H54 (cell line): ENCODE measurements around the gene RASA3.
"Not testable (repeated sequence)": the region's sequence is repeated elsewhere in the genome, so short reads cannot be mapped to it uniquely, and the experiment has no call there.

Experiments used
- DNase-seq: peaks from one replicate; pipeline ENCODE4 v3.0.0; 2011; ENCODE audit warnings: low spot score, mixed read lengths; ENCODE audit not compliant: insufficient read length
- FAIRE-seq: peaks from 3 replicates; lab custom pipeline; 2011; peaks lifted over from hg19 to GRCh38; lab: Jason Lieb, UNC
- POLR2A ChIP-seq: IDR thresholded peaks from 2 replicates; pipeline ENCODE4 v1.6.1; 2011; ENCODE audit warnings: low read depth, mild to moderate bottlenecking, low read length

Gene RASA3

DNA sequence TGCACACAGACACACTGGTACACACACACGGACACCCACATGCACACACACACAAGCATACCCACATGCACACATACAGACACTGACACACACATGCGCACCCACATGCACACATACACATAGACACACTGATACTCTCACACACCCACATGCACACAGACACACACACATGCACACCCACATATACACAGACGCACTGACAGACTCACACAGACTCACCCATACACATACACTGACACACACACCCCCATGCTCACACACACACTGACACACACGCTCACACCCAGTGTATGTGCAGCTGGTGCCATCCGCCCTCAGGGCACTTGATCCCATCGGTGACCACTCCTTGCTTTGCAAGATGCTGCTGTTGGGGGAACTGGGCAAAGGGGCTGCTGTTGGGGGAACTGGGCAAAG lies 9.7 kb upstream of the RASA3 start:
- no peak for DNase-seq
- FAIRE-seq = no peak
- no peak for TF ChIP-seq POLR2A

DNA sequence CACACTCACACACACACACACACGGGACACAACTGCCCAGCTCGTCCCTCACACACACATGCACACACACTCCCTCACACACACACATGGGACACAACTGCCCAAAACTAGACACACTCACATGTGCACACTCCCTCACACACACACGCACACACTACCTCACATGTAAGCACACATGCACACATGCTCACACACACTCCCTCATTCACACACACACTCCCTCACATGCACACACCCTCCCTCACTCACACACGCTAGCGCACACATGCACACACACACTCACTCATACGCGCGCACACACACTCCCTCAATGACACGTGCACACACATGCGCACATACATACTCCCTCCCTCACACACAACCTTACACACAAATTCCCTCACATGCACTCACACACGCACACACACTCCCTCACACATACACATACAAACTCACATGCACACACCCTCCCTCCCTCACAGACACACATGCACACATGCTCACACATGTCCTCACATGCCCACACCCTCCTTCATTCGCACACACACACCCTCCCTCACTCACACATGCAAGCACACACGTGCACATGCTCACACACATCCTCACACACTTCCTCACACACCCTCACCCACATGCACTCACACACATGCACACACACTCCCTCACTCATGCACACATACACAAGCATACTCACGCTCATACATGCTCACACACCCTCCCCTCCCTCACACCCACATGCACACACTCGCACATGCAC lies 9.0 kb upstream of the RASA3 start:
- FAIRE-seq = no peak
- no peak for TF ChIP-seq POLR2A
- no peak for DNase-seq

DNA sequence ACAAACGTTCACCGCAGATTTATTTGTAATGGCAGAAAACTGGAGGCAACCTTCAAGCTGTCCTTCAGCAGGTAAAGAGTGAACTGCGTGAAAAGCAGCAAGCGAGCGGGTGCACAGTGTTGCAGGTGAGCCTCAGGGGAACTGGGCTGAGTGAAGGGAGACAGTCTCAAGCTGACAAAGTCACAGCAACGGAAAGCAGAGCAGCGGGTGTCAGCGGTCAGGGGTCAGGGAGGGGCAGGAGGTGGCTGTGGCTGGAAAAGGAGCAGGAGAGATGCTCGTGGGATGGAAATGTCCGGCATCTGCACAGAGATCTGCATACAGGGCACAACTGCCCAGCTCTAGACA lies 8.5 kb upstream of the RASA3 start:
- DNase-seq (no peak), FAIRE-seq (no peak)
- TF ChIP-seq POLR2A = no peak

DNA sequence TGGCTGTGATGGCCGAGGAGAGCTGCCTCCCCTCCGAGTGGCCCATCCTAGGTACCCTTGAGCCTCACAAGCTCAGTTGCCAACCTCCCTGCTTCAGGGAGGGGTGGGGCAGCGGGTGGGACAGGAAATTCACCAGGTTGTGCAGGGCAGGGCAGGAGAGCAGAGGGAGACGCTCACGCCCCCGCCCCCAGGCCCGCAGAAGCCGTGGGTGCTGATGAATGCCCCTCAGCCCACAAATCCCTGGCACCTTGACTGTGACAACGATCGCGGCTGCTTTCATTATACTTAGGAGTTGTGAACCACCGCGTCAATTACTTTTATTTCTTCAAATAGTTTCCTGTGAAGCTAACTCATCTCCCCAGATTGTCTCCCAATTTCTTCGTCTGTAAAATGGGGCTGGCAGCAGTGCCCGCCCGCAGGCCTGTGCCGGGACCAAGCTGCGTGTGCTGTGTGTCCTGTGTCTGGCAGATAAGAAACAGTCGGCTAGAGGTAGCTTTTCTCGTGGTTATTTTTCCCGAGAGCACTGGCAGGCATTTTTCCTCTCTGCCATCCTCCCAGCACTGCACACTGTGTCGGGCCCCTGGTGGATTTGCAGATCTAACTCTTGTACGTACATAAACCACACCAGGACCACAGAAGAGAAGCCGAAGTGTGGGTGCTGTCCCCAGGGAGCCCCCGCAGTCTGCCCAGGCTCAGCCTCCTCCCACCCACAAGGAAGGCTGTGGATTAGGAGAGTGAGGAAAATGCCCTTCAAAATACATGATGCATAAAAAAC lies 7.9 kb upstream of the RASA3 start:
- no peak for FAIRE-seq
- no peak for DNase-seq
- TF ChIP-seq POLR2A = no peak

DNA sequence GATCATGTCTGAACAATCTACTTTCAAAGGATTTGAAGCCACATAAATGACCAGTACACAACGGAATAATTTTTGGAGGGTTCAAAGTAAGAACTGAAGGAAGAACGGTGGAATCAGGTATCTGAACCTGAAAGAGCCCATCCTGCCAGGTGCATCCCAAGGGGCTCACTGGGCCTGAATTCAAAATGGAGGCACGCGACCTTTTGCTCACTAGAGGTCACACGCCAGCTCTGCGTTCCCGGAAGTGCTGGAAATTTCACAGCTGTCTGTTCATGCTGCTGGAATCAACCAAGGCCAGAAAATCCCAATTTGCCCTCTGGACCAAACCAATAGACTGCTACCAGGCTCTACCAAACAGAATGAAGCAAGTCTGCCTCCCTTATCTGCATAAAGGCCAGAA lies 4.2 kb upstream of the RASA3 start:
- no peak for TF ChIP-seq POLR2A
- DNase-seq = no peak
- FAIRE-seq = no peak

DNA sequence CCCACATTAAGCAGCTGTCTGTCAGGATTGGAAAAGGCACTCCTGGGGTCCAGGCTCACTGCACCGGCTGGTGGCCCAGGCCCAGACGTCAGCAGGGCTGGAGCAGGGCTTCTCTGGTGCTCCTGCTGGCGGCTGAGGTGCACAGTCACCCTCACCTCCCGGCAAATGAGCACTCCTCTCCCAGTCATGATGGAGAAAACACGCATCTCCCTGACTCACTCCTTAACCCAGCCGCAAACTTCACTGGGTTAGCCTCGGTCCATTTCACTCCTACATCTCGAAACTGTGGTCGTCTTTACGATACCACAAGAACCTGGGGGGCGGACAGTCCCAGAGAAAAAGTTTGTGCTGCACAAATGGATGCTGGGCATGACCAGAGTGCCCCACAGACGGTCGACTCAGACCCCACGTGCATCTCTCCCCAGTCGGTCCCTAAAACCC lies 3.3 kb upstream of the RASA3 start:
- DNase-seq = no peak
- no peak for TF ChIP-seq POLR2A
- FAIRE-seq = no peak

DNA sequence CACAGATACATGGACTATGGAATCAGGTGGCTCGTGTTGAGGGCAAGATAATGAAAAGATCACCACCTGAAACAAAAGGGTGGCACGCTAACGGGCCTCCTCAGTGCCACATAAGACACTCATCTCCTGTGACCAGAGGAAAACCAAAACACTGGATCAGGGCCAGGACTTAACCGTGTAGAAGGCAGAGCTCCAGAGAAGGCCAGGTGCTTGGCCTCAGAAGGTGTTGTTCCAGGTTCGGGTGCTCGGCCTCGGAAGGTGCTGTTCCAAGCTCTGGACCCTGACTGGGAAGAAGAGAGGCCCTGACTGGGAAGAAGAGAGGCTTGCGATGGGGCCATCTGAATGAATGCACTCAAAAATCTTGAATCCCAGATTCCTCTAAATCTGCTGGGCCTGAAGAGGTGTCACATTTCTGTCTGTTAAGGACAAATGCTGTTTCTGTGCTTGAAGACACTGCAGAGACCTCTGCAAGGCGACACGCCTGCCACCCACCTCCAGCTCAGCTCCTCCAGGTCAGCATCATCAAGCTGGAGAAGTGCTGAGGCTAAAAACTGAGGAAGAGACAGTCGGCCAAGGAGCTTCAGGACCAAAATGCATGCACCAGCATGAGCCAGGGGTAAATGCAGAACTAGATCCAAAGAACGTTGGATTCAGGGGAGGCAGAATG lies 2.7 kb upstream of the RASA3 start:
- FAIRE-seq (no peak), DNase-seq (no peak)
- no peak for TF ChIP-seq POLR2A

DNA sequence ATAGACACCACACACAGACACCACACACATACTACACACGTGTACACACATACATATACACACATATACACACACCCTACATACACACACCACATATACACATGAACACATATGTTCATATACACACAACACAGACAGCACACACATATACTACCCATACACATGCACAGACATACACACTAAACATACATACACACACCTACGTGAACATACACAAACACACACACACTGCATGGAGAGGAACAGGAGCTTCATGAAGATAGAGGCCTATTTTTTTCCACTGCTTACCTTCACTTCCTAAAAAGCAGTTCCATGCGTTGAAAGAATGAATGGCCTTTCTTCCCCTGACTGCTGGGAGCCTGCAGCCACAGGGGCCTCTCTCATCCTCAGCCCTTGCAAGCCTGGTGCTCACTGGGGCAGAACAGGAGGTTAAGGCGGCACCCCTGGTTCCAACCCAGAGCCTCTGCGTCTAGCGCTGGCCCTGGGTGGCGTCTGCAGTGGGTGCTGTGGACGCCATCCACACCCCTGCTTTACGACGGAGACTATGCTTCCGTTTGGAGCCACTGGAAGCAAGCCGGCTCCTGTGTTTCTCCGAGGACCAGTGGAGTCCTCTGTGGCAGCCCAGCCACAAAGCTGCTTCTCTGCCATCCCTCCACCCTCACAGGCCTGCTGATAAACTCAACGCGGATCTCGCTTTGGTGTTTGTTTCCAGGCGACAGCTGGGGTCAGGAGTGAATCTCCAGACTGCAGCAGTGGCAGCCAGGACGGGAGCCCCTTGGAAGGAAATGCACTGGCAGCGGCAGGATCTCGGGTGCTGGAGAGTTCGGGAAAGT lies 1.9 kb upstream of the RASA3 start:
- FAIRE-seq (peak; percentile 60), DNase-seq (no peak)
- no peak for TF ChIP-seq POLR2A

DNA sequence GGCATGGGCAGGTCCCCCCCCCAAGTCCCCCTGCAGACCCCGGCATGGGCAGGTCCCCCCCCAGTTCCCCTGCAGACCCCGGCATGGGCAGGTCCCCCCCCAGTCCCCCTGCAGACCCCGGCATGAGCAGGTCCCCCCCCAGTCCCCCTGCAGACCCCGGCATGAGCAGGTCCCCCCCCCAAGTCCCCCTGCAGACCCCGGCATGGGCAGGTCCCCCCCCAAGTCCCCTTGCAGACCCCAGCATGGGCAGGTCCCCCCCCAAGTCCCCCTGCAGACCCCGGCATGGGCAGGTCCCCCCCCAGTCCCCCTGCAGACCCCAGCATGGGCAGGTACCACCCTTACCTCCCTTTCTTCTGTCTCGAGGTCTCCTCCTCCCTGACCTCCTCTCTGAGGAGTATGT lies 1.1 kb upstream of the RASA3 start:
- not testable (repeated sequence) for DNase-seq, FAIRE-seq

DNA sequence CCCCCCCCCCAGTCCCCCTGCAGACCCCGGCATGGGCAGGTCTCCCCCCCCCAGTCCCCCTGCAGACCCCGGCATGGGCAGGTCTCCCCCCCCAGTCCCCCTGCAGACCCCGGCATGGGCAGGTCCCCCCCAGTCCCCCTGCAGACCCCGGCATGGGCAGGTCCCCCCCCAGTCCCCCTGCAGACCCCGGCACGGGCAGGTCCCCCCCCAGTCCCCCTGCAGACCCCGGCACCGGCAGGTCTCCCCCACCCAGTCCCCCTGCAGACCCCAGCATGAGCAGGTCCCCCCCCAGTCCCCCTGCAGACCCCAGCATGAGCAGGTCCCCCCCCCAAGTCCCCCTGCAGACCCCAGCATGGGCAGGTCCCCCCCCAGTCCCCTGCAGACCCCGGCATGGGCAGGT lies 703 bp upstream of the RASA3 start:
- FAIRE-seq = not testable (repeated sequence)

DNA sequence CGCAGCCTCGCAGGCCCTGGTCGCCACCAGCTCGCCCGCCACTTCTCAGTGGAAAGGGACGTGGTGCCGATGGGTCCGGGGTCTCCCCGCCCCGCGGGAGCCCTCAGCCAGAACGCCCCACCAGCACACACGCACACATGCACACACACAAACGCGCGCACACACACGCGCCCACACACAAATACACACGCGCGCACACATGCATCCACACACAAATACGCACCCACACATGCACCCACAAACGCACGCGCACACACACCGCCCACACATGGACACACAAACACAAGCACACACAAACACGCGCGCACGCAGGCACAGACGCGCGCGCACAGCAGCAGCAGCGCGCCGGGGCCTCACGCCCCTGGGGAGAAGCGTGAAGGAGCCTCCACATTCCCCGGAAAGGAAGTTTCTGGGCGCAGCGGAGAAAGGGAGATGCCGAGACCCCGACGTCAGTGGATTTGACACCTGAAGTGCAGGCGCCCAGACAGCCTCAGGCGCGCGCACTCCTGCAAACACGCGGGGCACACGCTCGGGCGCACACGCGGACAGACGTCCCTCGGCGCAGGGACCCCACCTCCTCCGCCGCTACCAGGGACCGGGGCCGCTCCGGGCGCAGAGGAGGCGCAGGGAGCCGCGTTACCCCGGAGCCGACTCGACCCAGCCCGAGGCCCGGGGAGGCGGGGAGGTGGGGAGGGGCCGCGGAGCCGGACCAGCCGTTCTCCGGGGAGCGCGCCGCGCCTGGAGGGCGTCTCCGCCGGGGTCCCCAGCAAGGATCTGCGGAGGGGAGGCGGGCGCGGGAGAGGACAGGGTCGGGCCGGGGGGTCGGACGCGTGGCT lies 622 bp downstream of the RASA3 start:
- no peak for TF ChIP-seq POLR2A
- FAIRE-seq (no peak), DNase-seq (no peak)

More for the DNA sequence above, 703 bp upstream of the RASA3 start:
- not testable (repeated sequence) for DNase-seq

DNA sequence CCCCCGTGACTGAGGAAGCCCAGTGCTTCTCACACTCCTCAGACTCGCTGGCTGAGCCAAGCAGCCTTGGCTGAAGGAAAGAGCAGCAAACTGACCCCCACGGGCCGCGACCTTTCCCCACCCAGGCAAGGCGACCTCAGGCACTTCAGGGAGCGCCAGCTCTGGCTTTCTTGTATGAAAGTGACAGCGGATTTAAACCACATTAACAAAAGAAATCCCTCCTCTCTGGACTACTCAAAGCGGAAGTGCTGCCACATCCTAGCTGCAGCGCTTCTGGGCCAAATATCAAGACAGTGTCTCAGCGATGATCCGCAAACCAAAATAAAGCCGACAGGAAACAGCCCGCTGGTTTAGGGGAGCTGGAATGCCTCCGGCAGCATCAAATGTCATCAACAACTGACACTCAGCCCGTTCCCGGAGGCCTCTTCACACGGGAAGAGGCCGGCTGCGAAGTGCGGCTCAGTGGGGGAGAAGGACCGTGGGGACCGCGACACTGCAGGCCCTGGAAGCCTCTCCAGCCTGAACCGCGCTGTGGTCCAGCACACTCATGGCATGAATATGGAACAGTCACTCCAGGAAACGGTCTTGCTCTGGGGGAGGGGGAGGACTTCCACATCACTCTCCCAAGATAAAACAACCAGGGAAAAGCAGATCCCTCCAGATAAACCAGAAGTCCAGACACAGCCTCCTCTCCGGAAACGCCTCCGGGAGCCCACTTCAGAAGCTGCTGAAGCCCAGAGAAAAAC lies 1.4 kb downstream of the RASA3 start:
- TF ChIP-seq POLR2A = peak; percentile 21; the same call in 1 of the 2 replicates
- peak; percentile 81 for FAIRE-seq
- peak; percentile 93 for DNase-seq
